GM19043 (cell line): ENCODE measurements around the gene CHCHD6.

ENCODE experiments used
- ATAC-seq: cut with Tn5 transposase; IDR thresholded peaks from one replicate; pipeline ENCODE4 v1.9.1; 2021; ENCODE audit warnings: low read depth; ENCODE audit not compliant: unreplicated experiment

The CHCHD6 gene

GRCh38 chr3:126934031-126934531, 230.0 kb downstream of the CHCHD6 start:
- no peak for ATAC-seq

GRCh38 chr3:126934991-126935390, 231.0 kb downstream of the CHCHD6 start:
- no peak for ATAC-seq

- ATAC-seq: no peak
These were observed 231.9 kb downstream of the CHCHD6 start for GRCh38 chr3:126935756-126936509.

- ATAC-seq: no peak
These were observed 232.9 kb downstream of the CHCHD6 start for GRCh38 chr3:126936853-126937425.

GRCh38 chr3:126937533-126937932, 233.5 kb downstream of the CHCHD6 start:
- no peak for ATAC-seq

GRCh38 chr3:126937973-126938372, 233.9 kb downstream of the CHCHD6 start:
- no peak for ATAC-seq

- no peak for ATAC-seq
These were observed 234.7 kb downstream of the CHCHD6 start for GRCh38 chr3:126938520-126939337.

GRCh38 chr3:126939338-126939718, 235.3 kb downstream of the CHCHD6 start:
- ATAC-seq: no peak

GRCh38 chr3:126939733-126940132, 235.7 kb downstream of the CHCHD6 start:
- ATAC-seq: no peak

GRCh38 chr3:126941721-126942270, 237.8 kb downstream of the CHCHD6 start:
- no peak for ATAC-seq

- no peak for ATAC-seq
These were observed 240.3 kb downstream of the CHCHD6 start for GRCh38 chr3:126944089-126944965.

- no peak for ATAC-seq
These were observed 241.2 kb downstream of the CHCHD6 start for GRCh38 chr3:126945171-126945721.

- ATAC-seq: no peak
These were observed 241.9 kb downstream of the CHCHD6 start for GRCh38 chr3:126945891-126946290.

GRCh38 chr3:126946405-126946804, 242.4 kb downstream of the CHCHD6 start:
- no peak for ATAC-seq

- no peak for ATAC-seq
These were observed 243.4 kb downstream of the CHCHD6 start for GRCh38 chr3:126947429-126947828.

- no peak for ATAC-seq
These were observed 245.0 kb downstream of the CHCHD6 start for GRCh38 chr3:126948980-126949535.

GRCh38 chr3:126951561-126951960, 247.5 kb downstream of the CHCHD6 start:
- ATAC-seq: no peak

GRCh38 chr3:126952261-126952982, 248.4 kb downstream of the CHCHD6 start:
- ATAC-seq: no peak
